ENCODE data around the gene SIPA1L3.

DNA sequence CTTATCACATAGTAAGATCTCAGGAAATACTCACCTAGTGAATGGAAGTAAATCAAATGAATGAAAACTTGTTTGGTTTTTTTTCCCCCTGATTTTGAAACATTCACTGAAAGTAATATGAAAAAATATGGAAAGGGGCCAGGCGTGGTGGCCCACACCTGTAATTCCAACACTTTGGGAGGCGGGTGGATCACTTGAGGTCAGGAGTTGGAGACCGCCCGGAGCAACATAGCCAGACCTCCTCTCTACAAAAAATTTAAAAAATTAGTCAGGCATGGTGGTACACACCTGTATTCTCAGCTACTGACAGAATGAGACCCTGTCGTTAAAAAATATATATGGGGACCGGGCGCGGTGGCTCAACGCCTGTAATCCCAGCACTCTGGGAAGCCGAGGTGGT lies 149.6 kb downstream of the SIPA1L3 start:
- TF ChIP-seq CTCF (IDR thresholded peaks at IDR 0.05) (no peak), POLR2A (IDR thresholded peaks at IDR 0.05) (no peak), EP300 (IDR thresholded peaks at IDR 0.05) (no peak)
